ENCODE data around the gene ETV1. TPM values are rescaled to one million over a fixed set of nuclear protein-coding genes. Genes with fewer than 3 reads are reported as not detected.

ETV1 gene
- total and polyA plus RNA-seq, 9 of the 15 experiments (the other 6 are each of a cell fraction or from before 2014, with no cell fraction given): 7.2 to 27.4 (median 14.0) TPM

DNA sequence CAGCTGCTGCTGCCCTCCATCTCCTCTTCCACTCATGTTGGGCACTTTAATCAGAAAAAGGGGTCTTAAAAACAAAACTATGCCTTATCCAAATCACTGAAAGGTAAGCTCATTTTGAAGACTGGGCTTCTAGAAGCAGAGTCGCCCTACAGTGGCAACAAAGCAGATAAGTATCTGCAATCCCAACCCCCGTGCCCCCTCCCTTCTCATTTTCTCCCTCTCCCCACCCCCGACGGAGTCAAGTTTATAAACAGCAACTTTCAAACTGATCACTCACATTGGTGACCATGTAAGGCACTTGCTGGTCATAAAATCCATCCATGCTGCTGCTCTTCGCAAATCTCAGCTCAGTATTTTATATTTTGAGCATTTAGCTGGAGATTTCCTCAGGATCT lies 738 bp downstream of the ETV1 start (continued):
- TF ChIP-seq POLR3A (IDR thresholded peaks at IDR 0.05; ENCODE audit: borderline replicate concordance, extremely low read depth, insufficient read depth, insufficient read length) (no peak), RBBP5 (IDR thresholded peaks at IDR 0.05; ENCODE audit: borderline replicate concordance, insufficient read depth, low read length, poor library complexity, severe bottlenecking) (peak; percentile 7), TBP (optimal IDR thresholded peaks at IDR 0.05; ENCODE audit: low read depth, low read length) (peak; percentile 72), KDM1A (IDR thresholded peaks at IDR 0.05) (peak; percentile 40 to 45), YBX1 (IDR thresholded peaks at IDR 0.05) (no peak), ZEB2 (IDR thresholded peaks at IDR 0.05) (0 out of 2 replicates have a peak, but pooled peaks have one; percentile 11), TAF1 (IDR thresholded peaks at IDR 0.05; ENCODE audit: control insufficient read depth, extremely low read depth, insufficient read depth, low read length, severe bottlenecking) (peak; percentile 19), FOXK2 (conservative IDR thresholded peaks at IDR 0.05 in 1 of 2, IDR thresholded peaks at IDR 0.05 in 1 of 2; ENCODE audit: low read depth in 2 of 2) (peak; percentile 60 to 62), POLR2A (conservative IDR thresholded peaks at IDR 0.05) (peak; percentile 71; the same call in 1 of the 2 replicates), HDAC1 (IDR thresholded peaks at IDR 0.05) (peak in 1 of 2 experiments; percentile 44; a peak in 1 of 4 replicates)
- TF ChIP-seq, protein P1, sequence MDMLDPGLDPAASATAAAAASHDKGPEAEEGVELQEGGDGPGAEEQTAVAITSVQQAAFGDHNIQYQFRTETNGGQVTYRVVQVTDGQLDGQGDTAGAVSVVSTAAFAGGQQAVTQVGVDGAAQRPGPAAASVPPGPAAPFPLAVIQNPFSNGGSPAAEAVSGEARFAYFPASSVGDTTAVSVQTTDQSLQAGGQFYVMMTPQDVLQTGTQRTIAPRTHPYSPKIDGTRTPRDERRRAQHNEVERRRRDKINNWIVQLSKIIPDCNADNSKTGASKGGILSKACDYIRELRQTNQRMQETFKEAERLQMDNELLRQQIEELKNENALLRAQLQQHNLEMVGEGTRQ (CRISPR knock-in tag; IDR thresholded peaks at IDR 0.05): no peak
